SK-N-SH (cell line): ENCODE measurements around the gene CCDC91. TPM values are rescaled to one million over a fixed set of nuclear protein-coding genes. Genes with fewer than 3 reads are reported as not detected.

ENCODE experiments used
- CTCF ChIA-PET: fragments of 300-600, 350-600 bp; formaldehyde crosslinking; extraction: SDS; loops from one replicate; lab custom pipeline; 2021; lab: Yijun Ruan, JAX
- POLR2A ChIA-PET: fragments of 350-600 bp; sonication (Branson Sonifier 250); formaldehyde crosslinking; extraction: SDS; loops from one replicate; lab custom pipeline; 2020; ENCODE audit warnings: antibody characterized with exemption, inconsistent platforms; lab: Yijun Ruan, JAX
- DNase-seq: peaks from one replicate; pipeline ENCODE4 v3.0.0; 2012
- H2AFZ ChIP-seq: fragments of 200-600 bp; sonication (generic); 2 replicates; pipeline ENCODE4 v1.8.1; 2016; ENCODE audit warnings: antibody characterized with exemption, mild to moderate bottlenecking, low read depth
- H3F3A ChIP-seq: fragments of 200-600 bp; sonication (generic); replicated peaks from 2 replicates; pipeline ENCODE3; 2016; ENCODE audit warnings: antibody characterized with exemption, mild to moderate bottlenecking; ENCODE audit not compliant: insufficient read depth
- H3K27ac ChIP-seq, 2 experiments: fragments of 200-500 bp in 1 of 2; fragments of 200-600 bp in 1 of 2; sonication (Bioruptor generic) in 1 of 2; sonication (generic), shearing (Covaris generic) in 1 of 2; 2 replicates each; pipeline versions ENCODE4 v1.5.1 to v1.6.1; 2014 to 2016; ENCODE audit warnings: low read depth in 2 of 2, inconsistent platforms in 1 of 2, low read length in 1 of 2, mild to moderate bottlenecking in 1 of 2, mixed read lengths in 1 of 2
- H3K27me3 ChIP-seq: fragments of 200-600 bp; sonication (generic), shearing (Covaris generic); 2 replicates; pipeline ENCODE4 v1.6.1; 2016; ENCODE audit warnings: mixed run types; ENCODE audit not compliant: insufficient read depth
- H3K36me3 ChIP-seq, 2 experiments: fragments of 200-500 bp in 1 of 2; fragments of 200-600 bp in 1 of 2; sonication (Bioruptor generic) in 1 of 2; sonication (generic) in 1 of 2; replicated peaks in 1 of 2; 2 replicates each; pipeline versions ENCODE3 to v1.5.1; 2014 to 2016; ENCODE audit warnings: low read length in 1 of 2, mild to moderate bottlenecking in 1 of 2; ENCODE audit not compliant: insufficient read depth in 2 of 2, control insufficient read depth in 1 of 2
- H3K4me1 ChIP-seq, 2 experiments: fragments of 200-500 bp in 1 of 2; fragments of 200-600 bp in 1 of 2; sonication (Bioruptor generic) in 1 of 2; sonication (generic), shearing (Covaris generic) in 1 of 2; 2 replicates each; pipeline versions ENCODE4 v1.5.1 to v1.6.1; 2014 to 2016; ENCODE audit warnings: low read depth in 1 of 2, low read length in 1 of 2, mixed run types in 1 of 2; ENCODE audit not compliant: insufficient read depth in 2 of 2, control insufficient read depth in 1 of 2
- H3K4me2 ChIP-seq: fragments of 200-600 bp; sonication (generic), shearing (Covaris generic); 2 replicates; pipeline ENCODE4 v1.6.1; 2017; ENCODE audit warnings: mixed run types
- H3K4me3 ChIP-seq, 2 experiments: fragments of 200-500 bp in 1 of 2; fragments of 200-600 bp in 1 of 2; sonication (Bioruptor generic) in 1 of 2; sonication (generic), shearing (Covaris generic) in 1 of 2; 2 replicates each; pipeline versions ENCODE4 v1.5.1 to v1.8.1; 2014 to 2016; ENCODE audit warnings: low read depth in 2 of 2, inconsistent platforms in 1 of 2, low read length in 1 of 2, mild to moderate bottlenecking in 1 of 2, mixed read lengths in 1 of 2, moderate library complexity in 1 of 2
- H3K79me2 ChIP-seq: fragments of 200-600 bp; sonication (generic); 2 replicates; pipeline ENCODE4 v1.8.1; 2017; ENCODE audit warnings: mild to moderate bottlenecking; ENCODE audit not compliant: insufficient read depth
- H3K9ac ChIP-seq: fragments of 200-600 bp; sonication (generic); 2 replicates; pipeline ENCODE4 v1.6.1; 2017; ENCODE audit warnings: mixed run types
- H3K9me2 ChIP-seq: fragments of 200-600 bp; sonication (generic); 2 replicates; pipeline ENCODE4 v1.6.1; 2017; ENCODE audit warnings: mixed run types
- H3K9me3 ChIP-seq: fragments of 200-600 bp; sonication (generic); 2 replicates; pipeline ENCODE4 v1.6.1; 2017; ENCODE audit warnings: mixed run types, mild to moderate bottlenecking, moderate library complexity
- H4K20me1 ChIP-seq: fragments of 200-600 bp; sonication (generic); 2 replicates; pipeline ENCODE4 v1.6.1; 2017; ENCODE audit warnings: mild to moderate bottlenecking, mixed run types; ENCODE audit not compliant: insufficient read depth
- ELF1 ChIP-seq: IDR thresholded peaks from 2 replicates; pipeline ENCODE4 v1.4.0; 2012
- FOSL2 ChIP-seq: IDR thresholded peaks from 2 replicates; pipeline ENCODE4 v1.4.0; 2012; ENCODE audit warnings: low read depth, mild to moderate bottlenecking, moderate library complexity, borderline replicate concordance
- FOXJ3 ChIP-seq: sonication (generic); formaldehyde crosslinking; IDR thresholded peaks from 2 replicates; pipeline ENCODE4 v1.5.1; 2020; ENCODE audit warnings: mild to moderate bottlenecking, missing genetic modification reagents
- FOXM1 ChIP-seq: IDR thresholded peaks from 2 replicates; pipeline ENCODE4 v1.4.0; 2012; ENCODE audit warnings: low read depth, mild to moderate bottlenecking
- GABPA ChIP-seq: IDR thresholded peaks from 2 replicates; pipeline ENCODE4 v1.4.0; 2012; ENCODE audit warnings: low read depth, mild to moderate bottlenecking
- GATA2 ChIP-seq: sonication (generic); formaldehyde crosslinking; IDR thresholded peaks from 2 replicates; pipeline ENCODE4 v1.5.0; 2020; ENCODE audit warnings: mild to moderate bottlenecking, missing genetic modification reagents
- MAX ChIP-seq: IDR thresholded peaks from 2 replicates; pipeline ENCODE4 v1.4.0; 2012; ENCODE audit warnings: low read depth
- MXI1 ChIP-seq: IDR thresholded peaks from 2 replicates; pipeline ENCODE4 v1.6.1; 2012; ENCODE audit warnings: mild to moderate bottlenecking, low read depth, low read length, improper control_type of control experiment
- NFIC ChIP-seq: IDR thresholded peaks from 2 replicates; pipeline ENCODE4 v1.4.0; 2012; ENCODE audit warnings: borderline replicate concordance
- POLR2AphosphoS5 ChIP-seq: IDR thresholded peaks from 2 replicates; pipeline ENCODE4 v1.6.1; 2012; ENCODE audit warnings: low read depth, low read length
- RAD21 ChIP-seq: IDR thresholded peaks from 2 replicates; pipeline ENCODE4 v1.6.1; 2012; ENCODE audit warnings: mild to moderate bottlenecking, low read length
- RCOR1 ChIP-seq: fragments of 150-350 bp; IDR thresholded peaks from 2 replicates; pipeline ENCODE4 v1.6.1; 2017; ENCODE audit warnings: antibody characterized with exemption, low read length
- RFX5 ChIP-seq: IDR thresholded peaks from 2 replicates; pipeline ENCODE4 v1.6.1; 2012; ENCODE audit warnings: mild to moderate bottlenecking, improper control_type of control experiment, low read length
- RXRA ChIP-seq: IDR thresholded peaks from 2 replicates; pipeline ENCODE4 v1.4.0; 2012; ENCODE audit warnings: low read depth, mild to moderate bottlenecking, borderline replicate concordance
- SMC3 ChIP-seq: IDR thresholded peaks from 2 replicates; pipeline ENCODE4 v1.6.1; 2012; ENCODE audit warnings: low read depth, low read length, improper control_type of control experiment
- TAF1 ChIP-seq: IDR thresholded peaks from 2 replicates; pipeline ENCODE4 v1.6.1; 2012; ENCODE audit warnings: low read depth, mild to moderate bottlenecking, low read length, moderate library complexity, borderline replicate concordance
- TCF12 ChIP-seq: IDR thresholded peaks from 2 replicates; pipeline ENCODE4 v1.4.0; 2012
- USF2 ChIP-seq: fragments of 150-350 bp; IDR thresholded peaks from 2 replicates; pipeline ENCODE4 v1.6.1; 2017; ENCODE audit warnings: antibody characterized with exemption, low read length, low read depth, borderline replicate concordance
- YY1 ChIP-seq: IDR thresholded peaks from 2 replicates; pipeline ENCODE4 v1.4.0; 2012; ENCODE audit warnings: low read depth, mild to moderate bottlenecking
- WGBS: methylation state at CpG from one replicate; pipeline ENCODE4 v1.1.6; 2017; ENCODE audit warnings: low lambda C conversion rate; 5-methylcytosine and 5-hydroxymethylcytosine counted together
- polyA plus RNA-seq, 3 experiments: library from polyadenylated mRNA; depleted of rRNA; stranded (reverse); fragments of >200 nt; gene quantifications; 2 replicates each; pipeline ENCODE4 v1.2.3, GENCODE V29; 2012
- TF ChIP-seq, protein P1 (sequence below): fragments of 200-600 bp; sonication (generic); IDR thresholded peaks from 2 replicates; pipeline ENCODE4 v1.6.1; 2017; ENCODE audit warnings: antibody characterized with exemption, mild to moderate bottlenecking, moderate library complexity
- TF ChIP-seq, protein P2 (sequence below): IDR thresholded peaks from 2 replicates; pipeline ENCODE4; 2012
- TF ChIP-seq, protein P3 (sequence below): fragments of 150-350 bp; IDR thresholded peaks from 2 replicates; pipeline ENCODE4 v1.6.1; 2016; ENCODE audit warnings: mild to moderate bottlenecking, low read depth, low read length

CCDC91 gene
- polyA plus RNA-seq, 1 of the 3 experiments (the other 2 are of a cell fraction), result 13.0 TPM

- no peak overlapping the region for H3K27ac ChIP-seq
- no peak for DNase-seq
- no peak overlapping the region for H3K4me3 ChIP-seq
- H2AFZ ChIP-seq, result no peak overlapping the region
- H3K36me3 ChIP-seq, result no peaks in the 10 kb centered on the region
- no peaks in the 10 kb centered on the region for H4K20me1 ChIP-seq
- H3K9me2 ChIP-seq, result no peaks in the 10 kb centered on the region
- no peak overlapping the region for H3K9ac ChIP-seq
- H3K79me2 ChIP-seq, result no peaks in the 10 kb centered on the region; the same call in none of the 2 replicates
- no peaks in the 10 kb centered on the region for H3K4me1 ChIP-seq
- ChIA-PET CTCF (no interaction called here), POLR2A (no interaction called here)
- H3K27me3 ChIP-seq, result no peaks in the 10 kb centered on the region
- TF ChIP-seq RAD21 (no peak), YY1 (no peak), TAF1 (no peak), NFIC (no peak), FOXM1 (no peak), MAX (no peak), MXI1 (no peak), FOSL2 (no peak), POLR2AphosphoS5 (no peak), RXRA (no peak), RFX5 (no peak), FOXJ3 (no peak), USF2 (no peak), TCF12 (no peak)
- TF ChIP-seq, protein P1, sequence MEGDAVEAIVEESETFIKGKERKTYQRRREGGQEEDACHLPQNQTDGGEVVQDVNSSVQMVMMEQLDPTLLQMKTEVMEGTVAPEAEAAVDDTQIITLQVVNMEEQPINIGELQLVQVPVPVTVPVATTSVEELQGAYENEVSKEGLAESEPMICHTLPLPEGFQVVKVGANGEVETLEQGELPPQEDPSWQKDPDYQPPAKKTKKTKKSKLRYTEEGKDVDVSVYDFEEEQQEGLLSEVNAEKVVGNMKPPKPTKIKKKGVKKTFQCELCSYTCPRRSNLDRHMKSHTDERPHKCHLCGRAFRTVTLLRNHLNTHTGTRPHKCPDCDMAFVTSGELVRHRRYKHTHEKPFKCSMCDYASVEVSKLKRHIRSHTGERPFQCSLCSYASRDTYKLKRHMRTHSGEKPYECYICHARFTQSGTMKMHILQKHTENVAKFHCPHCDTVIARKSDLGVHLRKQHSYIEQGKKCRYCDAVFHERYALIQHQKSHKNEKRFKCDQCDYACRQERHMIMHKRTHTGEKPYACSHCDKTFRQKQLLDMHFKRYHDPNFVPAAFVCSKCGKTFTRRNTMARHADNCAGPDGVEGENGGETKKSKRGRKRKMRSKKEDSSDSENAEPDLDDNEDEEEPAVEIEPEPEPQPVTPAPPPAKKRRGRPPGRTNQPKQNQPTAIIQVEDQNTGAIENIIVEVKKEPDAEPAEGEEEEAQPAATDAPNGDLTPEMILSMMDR, result no peak
- no peaks in the 10 kb centered on the region for H3F3A ChIP-seq
- H3K9me3 ChIP-seq, result no peaks in the 10 kb centered on the region
- WGBS, result 95% methylated on average over 3 of the region's 3 CpGs
- no peak overlapping the region for H3K4me2 ChIP-seq
Observed at GRCh38 chr12:28239918-28240317, 49.7 kb downstream of the CCDC91 start.

DNA sequence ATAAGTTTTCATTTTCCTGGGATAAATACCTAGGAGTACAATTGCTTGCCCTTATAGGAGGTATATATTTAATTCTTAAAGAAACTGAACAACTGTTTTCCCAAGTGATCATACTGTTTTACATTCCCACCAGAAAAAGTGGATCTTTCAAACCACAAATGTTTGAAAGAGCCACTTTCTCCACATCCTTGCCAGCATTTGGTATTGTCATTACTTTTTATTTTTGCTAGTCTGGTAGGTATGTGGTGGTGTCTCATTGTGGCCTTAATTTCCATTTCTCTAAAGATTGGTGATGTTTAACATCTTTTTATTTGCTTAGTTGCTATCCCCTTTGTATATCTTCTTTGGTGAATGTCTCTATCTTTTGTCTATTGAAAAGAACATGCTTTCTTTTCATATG lies 50.6 kb downstream of the CCDC91 start:
- CTCF ChIA-PET, result no interaction called here
- H3K79me2 ChIP-seq, result no peaks in the 10 kb centered on the region; the same call in none of the 2 replicates
- no peaks in the 10 kb centered on the region for H3F3A ChIP-seq
- POLR2A ChIA-PET, result no interaction called here
- H2AFZ ChIP-seq, result no peak overlapping the region
- no peaks in the 10 kb centered on the region for H3K27me3 ChIP-seq
- TF ChIP-seq NFIC (no peak), ELF1 (no peak), SMC3 (no peak), RCOR1 (no peak), RXRA (no peak), FOXM1 (no peak), GATA2 (CRISPR knock-in tag) (no peak), YY1 (no peak), GABPA (no peak)
- TF ChIP-seq, protein P1, result no peak
- TF ChIP-seq, protein P2, sequence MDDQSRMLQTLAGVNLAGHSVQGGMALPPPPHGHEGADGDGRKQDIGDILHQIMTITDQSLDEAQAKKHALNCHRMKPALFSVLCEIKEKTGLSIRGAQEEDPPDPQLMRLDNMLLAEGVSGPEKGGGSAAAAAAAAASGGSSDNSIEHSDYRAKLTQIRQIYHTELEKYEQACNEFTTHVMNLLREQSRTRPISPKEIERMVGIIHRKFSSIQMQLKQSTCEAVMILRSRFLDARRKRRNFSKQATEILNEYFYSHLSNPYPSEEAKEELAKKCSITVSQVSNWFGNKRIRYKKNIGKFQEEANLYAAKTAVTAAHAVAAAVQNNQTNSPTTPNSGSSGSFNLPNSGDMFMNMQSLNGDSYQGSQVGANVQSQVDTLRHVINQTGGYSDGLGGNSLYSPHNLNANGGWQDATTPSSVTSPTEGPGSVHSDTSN, result no peak
- TF ChIP-seq, protein P3, sequence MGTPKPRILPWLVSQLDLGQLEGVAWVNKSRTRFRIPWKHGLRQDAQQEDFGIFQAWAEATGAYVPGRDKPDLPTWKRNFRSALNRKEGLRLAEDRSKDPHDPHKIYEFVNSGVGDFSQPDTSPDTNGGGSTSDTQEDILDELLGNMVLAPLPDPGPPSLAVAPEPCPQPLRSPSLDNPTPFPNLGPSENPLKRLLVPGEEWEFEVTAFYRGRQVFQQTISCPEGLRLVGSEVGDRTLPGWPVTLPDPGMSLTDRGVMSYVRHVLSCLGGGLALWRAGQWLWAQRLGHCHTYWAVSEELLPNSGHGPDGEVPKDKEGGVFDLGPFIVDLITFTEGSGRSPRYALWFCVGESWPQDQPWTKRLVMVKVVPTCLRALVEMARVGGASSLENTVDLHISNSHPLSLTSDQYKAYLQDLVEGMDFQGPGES, result no peak
- no peaks in the 10 kb centered on the region for H4K20me1 ChIP-seq
- H3K4me2 ChIP-seq, result no peak overlapping the region
- H3K9me3 ChIP-seq, result no peaks in the 10 kb centered on the region
- H3K4me3 ChIP-seq, result no peak overlapping the region
- no peaks in the 10 kb centered on the region for H3K36me3 ChIP-seq
- no peaks in the 10 kb centered on the region for H3K9me2 ChIP-seq
- H3K27ac ChIP-seq, result no peak overlapping the region
- no peak overlapping the region for H3K9ac ChIP-seq
- no peaks in the 10 kb centered on the region for H3K4me1 ChIP-seq
- no peak for DNase-seq
